ENCODE data around the gene MRPL24.
A peak's percentile ranks its signal among the peaks of the same experiment; 100 is the strongest.
"Not testable (repeated sequence)": the region's sequence is repeated elsewhere in the genome, so short reads cannot be mapped to it uniquely, and the experiment has no call there.

The MRPL24 gene

GRCh38 chr1:156740741-156741480 lies at the start of gene MRPL24:
TSS of gene MRPL24 (minus strand) at chr1:156741088. CDS start at chr1:156738704, 2,384 bp downstream.
- peak; percentile 100 for DNase-seq

- no peak for DNase-seq
Measured at GRCh38 chr1:156789621-156790318, 48.9 kb upstream of the MRPL24 start.

GRCh38 chr1:156788136-156788535 lies 47.2 kb upstream of the MRPL24 start:
- no peak for DNase-seq

- no peak for DNase-seq
Measured at GRCh38 chr1:156786640-156787039, 45.8 kb upstream of the MRPL24 start.

- no peak for DNase-seq
Measured at GRCh38 chr1:156785458-156785857, 44.6 kb upstream of the MRPL24 start.

GRCh38 chr1:156781585-156782186 lies 40.8 kb upstream of the MRPL24 start:
- DNase-seq = no peak

- no peak for DNase-seq
Measured at GRCh38 chr1:156777573-156777972, 36.7 kb upstream of the MRPL24 start.

- no peak for DNase-seq
Measured at GRCh38 chr1:156776942-156777341, 36.1 kb upstream of the MRPL24 start.

GRCh38 chr1:156775799-156776198 lies 34.9 kb upstream of the MRPL24 start:
- DNase-seq = no peak

GRCh38 chr1:156773607-156774006 lies 32.7 kb upstream of the MRPL24 start:
- no peak for DNase-seq

- no peak for DNase-seq
Measured at GRCh38 chr1:156772728-156773497, 32.0 kb upstream of the MRPL24 start.

- no peak for DNase-seq
Measured at GRCh38 chr1:156772222-156772621, 31.3 kb upstream of the MRPL24 start.

- DNase-seq = no peak
Measured at GRCh38 chr1:156768610-156769295, 27.9 kb upstream of the MRPL24 start.

- no peak for DNase-seq
Measured at GRCh38 chr1:156767879-156768604, 27.2 kb upstream of the MRPL24 start.

- DNase-seq = peak; percentile 100
Measured at GRCh38 chr1:156767101-156767878, 26.4 kb upstream of the MRPL24 start, which contains the start of gene PRCC. TSS of gene PRCC (plus strand) at chr1:156767535. CDS start at chr1:156767772, 237 bp downstream.

GRCh38 chr1:156766298-156767100 lies 25.6 kb upstream of the MRPL24 start:
- peak; percentile 56 for DNase-seq

GRCh38 chr1:156765666-156766065 lies 24.8 kb upstream of the MRPL24 start:
- DNase-seq = no peak

GRCh38 chr1:156765136-156765535 lies 24.2 kb upstream of the MRPL24 start:
- DNase-seq = not testable (repeated sequence)

GRCh38 chr1:156760796-156761104 lies 19.9 kb upstream of the MRPL24 start:
- DNase-seq = no peak
